Transverse colon (tissue), 3 donors: ENCODE results near the gene ZDHHC5.

Source experiments
- CTCF ChIP-seq, 5 experiments: fragments of 200-600 bp in 3 of 5; fragments of 450-650 bp in 2 of 5; sonication (generic) in 3 of 5; IDR thresholded peaks; 1 replicate in 2 of 5; 2 replicates in 3 of 5; pipeline ENCODE4 v1.5.1; 2016 to 2017; ENCODE audit warnings: antibody characterized with exemption in 5 of 5, inconsistent platforms in 3 of 5, mild to moderate bottlenecking in 2 of 5, moderate library complexity in 1 of 5
- POLR2A ChIP-seq: fragments of 450-650 bp; IDR thresholded peaks from one replicate; pipeline ENCODE4 v1.6.1; 2016; ENCODE audit warnings: antibody characterized with exemption, mild to moderate bottlenecking, moderate library complexity

- TF ChIP-seq CTCF (IDR thresholded peaks at IDR 0.05) (no peak), POLR2A (no peak)
These were observed 30.3 kb upstream of the ZDHHC5 start for GRCh38 chr11:57637626-57638004.
